Measurements from ENCODE around the gene ZNF468. TPM values are rescaled to one million over a fixed set of nuclear protein-coding genes. Genes with fewer than 3 reads are reported as not detected.

The ZNF468 gene
- total RNA-seq, 6 donors from 2014 or later = 7.3 to 37.7 (median 19.6) TPM

GRCh38 chr19:52789440-52789839 is 68.0 kb downstream of the ZNF468 start:
- ATAC-seq (ENCODE audit: low FRiP score in 2 of 2) (no peak), DNase-seq (no peak)
- Histone ChIP-seq H3K27me3 (no peaks in the 10 kb centered on the region), H3K9me3 (peaks cover 0 to 14% (median 6%) of the 10 kb centered on the region in 4 donors), H3K4me1 (peaks cover 5 to 18% (median 7%) of the 10 kb centered on the region in 4 donors), H3K36me3 (no peaks in the 10 kb centered on the region), H3K27ac (no peak overlapping the region), H3K4me3 (no peak overlapping the region)
- TF ChIP-seq CTCF (IDR thresholded peaks at IDR 0.05) (no peak), POLR2AphosphoS5 (IDR thresholded peaks at IDR 0.05) (no peak), EP300 (IDR thresholded peaks at IDR 0.05) (no peak), POLR2A (IDR thresholded peaks at IDR 0.05) (no peak)
- WGBS, 2 donors = 89 to 96% methylated on average over 6 of the region's 6 CpGs

Small RNA genes within 50 kb of the gene (small RNA-seq; reads per million reads assigned to genes)
- gene ZNF320 = 0 to 0.33 (median 0) reads per million in 4 donors

Other genes starting within 250 kb of the ZNF468 start
- 100 to 1,000 TPM in 1 of 6 donors, 10 to 100 TPM in 5; 27.3 to 161 (median 45.5) TPM for gene ZNF83, start 219.3 kb downstream of the ZNF468 start, total RNA-seq
- gene ZNF611, start 122.6 kb downstream of the ZNF468 start, total RNA-seq = 10 to 100 TPM in 5 of 6 donors, 1 to 10 TPM in 1; 9.0 to 44.0 (median 20.1) TPM
- 10 to 100 TPM in 5 of 6 donors, 1 to 10 TPM in 1; 9.4 to 68.1 (median 11.1) TPM for gene ZNF600, start 70.8 kb downstream of the ZNF468 start, total RNA-seq
- 10 to 100 TPM in 5 of 6 donors, 1 to 10 TPM in 1; 9.3 to 21.1 (median 12.8) TPM for gene ZNF28, start 36.0 kb downstream of the ZNF468 start, total RNA-seq
- gene ZNF320, start 40.0 kb upstream of the ZNF468 start, total RNA-seq = 10 to 100 TPM in 3 of 6 donors, 1 to 10 TPM in 3; 3.6 to 41.9 (median 10.1) TPM
- 10 to 100 TPM in 2 of 6 donors, 1 to 10 TPM in 4; 3.2 to 13.6 (median 6.9) TPM for gene ZNF888, start 65.8 kb upstream of the ZNF468 start, total RNA-seq
- 10 to 100 TPM in 2 of 6 donors, 1 to 10 TPM in 4; 6.7 to 14.6 (median 8.8) TPM for gene ZNF816, start 105.3 kb upstream of the ZNF468 start, total RNA-seq
- gene ERVV-1, start 156.3 kb upstream of the ZNF468 start, total RNA-seq = not detected
- not detected for gene ERVV-2, start 187.1 kb upstream of the ZNF468 start, total RNA-seq
- 100 to 1,000 TPM in 1 of 6 donors, 10 to 100 TPM in 5; 25.0 to 150 (median 48.5) TPM for gene ZNF160, start 245.8 kb upstream of the ZNF468 start, total RNA-seq